Measurements from ENCODE around the gene BAIAP2L1. TPM values are rescaled to one million over a fixed set of nuclear protein-coding genes. Genes with fewer than 3 reads are reported as not detected.
"Not testable (repeated sequence)": the region's sequence is repeated elsewhere in the genome, so short reads cannot be mapped to it uniquely, and the experiment has no call there.

BAIAP2L1 gene
- total RNA-seq, 1 experiment from 2014 or later: 21.4 TPM

GRCh38 chr7:98406827-98407226, 5.9 kb upstream of the BAIAP2L1 start:
- DNase-seq (ENCODE audit: low read depth): no peak
- in situ Hi-C loops (cut with HindIII; ENCODE audit: low pct_unique_long_range_greater_than_20kb, low sequenced_read_pairs): no loop called here

GRCh38 chr7:98404840-98405239, 4.0 kb upstream of the BAIAP2L1 start:
- DNase-seq (ENCODE audit: low read depth): no peak
- in situ Hi-C loops (cut with HindIII; ENCODE audit: low pct_unique_long_range_greater_than_20kb, low sequenced_read_pairs): no loop called here

- in situ Hi-C loops (cut with HindIII; ENCODE audit: low pct_unique_long_range_greater_than_20kb, low sequenced_read_pairs): no loop called here
- DNase-seq (ENCODE audit: low read depth): peak; percentile 46
Observed at GRCh38 chr7:98399890-98400541, 874 bp downstream of the BAIAP2L1 start.

GRCh38 chr7:98399462-98399861, 1.4 kb downstream of the BAIAP2L1 start:
- in situ Hi-C loops (cut with HindIII; ENCODE audit: low pct_unique_long_range_greater_than_20kb, low sequenced_read_pairs): no loop called here
- DNase-seq (ENCODE audit: low read depth): peak; percentile 45

- peak; percentile 59 for DNase-seq (ENCODE audit: low read depth)
- in situ Hi-C loops (cut with HindIII; ENCODE audit: low pct_unique_long_range_greater_than_20kb, low sequenced_read_pairs): no loop called here
Observed at GRCh38 chr7:98398567-98399372, 2.1 kb downstream of the BAIAP2L1 start.

- DNase-seq (ENCODE audit: low read depth): no peak
- in situ Hi-C loops (cut with HindIII; ENCODE audit: low pct_unique_long_range_greater_than_20kb, low sequenced_read_pairs): no loop called here
Observed at GRCh38 chr7:98396768-98397167, 4.1 kb downstream of the BAIAP2L1 start.

- in situ Hi-C loops (cut with HindIII; ENCODE audit: low pct_unique_long_range_greater_than_20kb, low sequenced_read_pairs): no loop called here
- DNase-seq (ENCODE audit: low read depth): no peak
Observed at GRCh38 chr7:98395951-98396350, 4.9 kb downstream of the BAIAP2L1 start.

GRCh38 chr7:98395481-98395880, 5.4 kb downstream of the BAIAP2L1 start:
- in situ Hi-C loops (cut with HindIII; ENCODE audit: low pct_unique_long_range_greater_than_20kb, low sequenced_read_pairs): no loop called here

GRCh38 chr7:98394377-98394836, 6.5 kb downstream of the BAIAP2L1 start:
- DNase-seq (ENCODE audit: low read depth): peak; percentile 22
- in situ Hi-C loops (cut with HindIII; ENCODE audit: low pct_unique_long_range_greater_than_20kb, low sequenced_read_pairs): no loop called here

More at GRCh38 chr7:98395481-98395880, 5.4 kb downstream of the BAIAP2L1 start:
- no peak for DNase-seq (ENCODE audit: low read depth)

- in situ Hi-C loops (cut with HindIII; ENCODE audit: low pct_unique_long_range_greater_than_20kb, low sequenced_read_pairs): no loop called here
- no peak for DNase-seq (ENCODE audit: low read depth)
Observed at GRCh38 chr7:98387544-98388226, 13.2 kb downstream of the BAIAP2L1 start.

GRCh38 chr7:98387131-98387530, 13.8 kb downstream of the BAIAP2L1 start:
- in situ Hi-C loops (cut with HindIII; ENCODE audit: low pct_unique_long_range_greater_than_20kb, low sequenced_read_pairs): no loop called here
- no peak for DNase-seq (ENCODE audit: low read depth)

- DNase-seq (ENCODE audit: low read depth); in situ Hi-C loops (cut with HindIII; ENCODE audit: low pct_unique_long_range_greater_than_20kb, low sequenced_read_pairs): not testable (repeated sequence)
Observed at GRCh38 chr7:98385532-98385931, 15.4 kb downstream of the BAIAP2L1 start.

- no peak for DNase-seq (ENCODE audit: low read depth)
- in situ Hi-C loops (cut with HindIII; ENCODE audit: low pct_unique_long_range_greater_than_20kb, low sequenced_read_pairs): no loop called here
Observed at GRCh38 chr7:98378210-98378819, 22.6 kb downstream of the BAIAP2L1 start.

- in situ Hi-C loops (cut with HindIII; ENCODE audit: low pct_unique_long_range_greater_than_20kb, low sequenced_read_pairs): no loop called here
- no peak for DNase-seq (ENCODE audit: low read depth)
Observed at GRCh38 chr7:98376711-98377110, 24.2 kb downstream of the BAIAP2L1 start.

GRCh38 chr7:98375664-98376063, 25.2 kb downstream of the BAIAP2L1 start:
- no peak for DNase-seq (ENCODE audit: low read depth)
- in situ Hi-C loops (cut with HindIII; ENCODE audit: low pct_unique_long_range_greater_than_20kb, low sequenced_read_pairs): no loop called here

GRCh38 chr7:98374285-98374680, 26.6 kb downstream of the BAIAP2L1 start:
- in situ Hi-C loops (cut with HindIII; ENCODE audit: low pct_unique_long_range_greater_than_20kb, low sequenced_read_pairs): no loop called here

GRCh38 chr7:98372993-98373392, 27.9 kb downstream of the BAIAP2L1 start:
- in situ Hi-C loops (cut with HindIII; ENCODE audit: low pct_unique_long_range_greater_than_20kb, low sequenced_read_pairs): no loop called here
- DNase-seq (ENCODE audit: low read depth): no peak

More at GRCh38 chr7:98374285-98374680, 26.6 kb downstream of the BAIAP2L1 start:
- DNase-seq (ENCODE audit: low read depth): no peak

GRCh38 chr7:98369726-98370125, 31.2 kb downstream of the BAIAP2L1 start:
- no peak for DNase-seq (ENCODE audit: low read depth)
- in situ Hi-C loops (cut with HindIII; ENCODE audit: low pct_unique_long_range_greater_than_20kb, low sequenced_read_pairs): no loop called here

- no peak for DNase-seq (ENCODE audit: low read depth)
- in situ Hi-C loops (cut with HindIII; ENCODE audit: low pct_unique_long_range_greater_than_20kb, low sequenced_read_pairs): no loop called here
Observed at GRCh38 chr7:98368716-98369115, 32.2 kb downstream of the BAIAP2L1 start.

Data from Caki2 (cell line).